Stimulated activated CD4-positive, alpha-beta T cell treated with anti-CD3 and anti-CD28 coated beads, Interleukin-1b, Interleukin-23, amount 100 ng/mL, for 1 hour (primary cell): ENCODE data around the gene DTX1.

Experiments
- DNase-seq, 2 donors: peaks; one replicate each; pipeline ENCODE4 v3.0.0-alpha.2; 2020; ENCODE audit warnings: low read depth in 2 of 2

Gene DTX1

GRCh38 chr12:113055594-113056380, 743 bp upstream of the DTX1 start:
- DNase-seq = no peak

- no peak for DNase-seq
These were observed 224 bp upstream of the DTX1 start for GRCh38 chr12:113056381-113056630.

- no peak for DNase-seq
These were observed 1.3 kb downstream of the DTX1 start for GRCh38 chr12:113057565-113058485.

GRCh38 chr12:113058553-113058952, 2.0 kb downstream of the DTX1 start:
- no peak for DNase-seq

- no peak for DNase-seq
These were observed 2.6 kb downstream of the DTX1 start for GRCh38 chr12:113059071-113059595.

- DNase-seq = no peak
These were observed 3.9 kb downstream of the DTX1 start for GRCh38 chr12:113060336-113060960.

GRCh38 chr12:113061061-113061694, 4.6 kb downstream of the DTX1 start:
- DNase-seq = no peak

- DNase-seq = no peak
These were observed 6.2 kb downstream of the DTX1 start for GRCh38 chr12:113062502-113063395.

GRCh38 chr12:113063396-113064350, 7.1 kb downstream of the DTX1 start:
- DNase-seq = no peak

GRCh38 chr12:113064395-113065125, 8.0 kb downstream of the DTX1 start:
- DNase-seq = no peak

- DNase-seq = no peak
These were observed 8.8 kb downstream of the DTX1 start for GRCh38 chr12:113065126-113066007.

GRCh38 chr12:113066813-113067400, 10.4 kb downstream of the DTX1 start:
- DNase-seq = no peak

- no peak for DNase-seq
These were observed 11.7 kb downstream of the DTX1 start for GRCh38 chr12:113067987-113068935.

- no peak for DNase-seq
These were observed 12.6 kb downstream of the DTX1 start for GRCh38 chr12:113069149-113069548.

GRCh38 chr12:113069751-113070116, 13.2 kb downstream of the DTX1 start:
- DNase-seq = no peak

GRCh38 chr12:113070117-113070906, 13.8 kb downstream of the DTX1 start:
- no peak for DNase-seq
